Endothelial cell of umbilical vein (primary cell): ENCODE data around the gene GARIN5A. TPM values are rescaled to one million over a fixed set of nuclear protein-coding genes. Genes with fewer than 3 reads are reported as not detected.

ENCODE experiments used
- BruUV-seq: library from RNA; stranded (reverse); fragments of 400-500 nt; replicated peaks from 2 replicates; lab custom pipeline; 2021; lab: Mats Ljungman, UMichigan
- CTCF ChIA-PET: fragments of 300-600, 350-600 bp; sonication (Branson Sonifier 250); formaldehyde crosslinking; loops from one replicate; lab custom pipeline; 2021; ENCODE audit warnings: antibody characterized with exemption, inconsistent platforms; lab: Charles Lee
- POLR2A ChIA-PET: fragments of 300-600, 350-600 bp; sonication (Branson Sonifier 250); formaldehyde crosslinking; loops from one replicate; lab custom pipeline; 2021; ENCODE audit warnings: antibody characterized with exemption, inconsistent platforms; lab: Charles Lee
- DNase-seq: peaks from one replicate; pipeline ENCODE4 v3.0.0-alpha.2; 2011; ENCODE audit warnings: low read depth, low spot score
- FAIRE-seq: peaks from 2 replicates; lab custom pipeline; 2011; peaks lifted over from hg19 to GRCh38; lab: Jason Lieb, UNC
- H2AFZ ChIP-seq: 2 replicates; pipeline ENCODE4 v1.6.0; 2012; ENCODE audit warnings: low read depth, low read length, control low read depth, inconsistent platforms
- H3K27ac ChIP-seq: 2 replicates; pipeline ENCODE4 v1.5.1; 2011; ENCODE audit warnings: low read depth, mild to moderate bottlenecking, control low read depth, low read length, moderate library complexity; ENCODE audit not compliant: insufficient read depth
- H3K27me3 ChIP-seq, 2 experiments: 2 replicates each; pipeline versions ENCODE4 v1.6.0 to v1.6.1; 2011; ENCODE audit warnings: low read length in 2 of 2, mixed read lengths in 1 of 2; ENCODE audit not compliant: control insufficient read depth in 2 of 2, insufficient read depth in 2 of 2
- H3K36me3 ChIP-seq, 2 experiments: 2 replicates in 1 of 2; 3 replicates in 1 of 2; pipeline ENCODE4 v1.5.1; 2011; ENCODE audit warnings: low read length in 2 of 2, mild to moderate bottlenecking in 1 of 2, moderate library complexity in 1 of 2; ENCODE audit not compliant: control insufficient read depth in 2 of 2, insufficient read depth in 2 of 2; ENCODE audit errors: extremely low read depth in 1 of 2
- H3K4me1 ChIP-seq: 3 replicates; pipeline ENCODE4 v1.5.1; 2011; ENCODE audit warnings: mild to moderate bottlenecking, low read length; ENCODE audit not compliant: control insufficient read depth, insufficient read depth; ENCODE audit errors: extremely low read depth
- H3K4me2 ChIP-seq: 2 replicates; pipeline ENCODE4 v1.6.1; 2011; ENCODE audit warnings: low read length, control low read depth, mixed read lengths; ENCODE audit not compliant: insufficient read depth
- H3K4me3 ChIP-seq, 3 experiments: fragments of 200-600 bp in 1 of 3; sonication (generic), shearing (Covaris generic) in 1 of 3; replicated peaks in 1 of 3; 2 replicates each; pipeline ENCODE4 v1.5.1; 2011 to 2016; ENCODE audit warnings: control low read depth in 3 of 3, low read length in 3 of 3, mild to moderate bottlenecking in 2 of 3, inconsistent platforms in 1 of 3, low read depth in 1 of 3, moderate library complexity in 1 of 3; ENCODE audit not compliant: insufficient read depth in 1 of 3
- H3K79me2 ChIP-seq: 2 replicates; pipeline ENCODE4 v1.6.0; 2012; ENCODE audit warnings: low read length, inconsistent platforms; ENCODE audit not compliant: control insufficient read depth, insufficient read depth
- H3K9ac ChIP-seq: replicated peaks from 2 replicates; pipeline ENCODE3; 2011; ENCODE audit warnings: low read length, control low read depth; ENCODE audit not compliant: insufficient read depth; ENCODE audit errors: extremely low read depth
- H3K9me1 ChIP-seq: replicated peaks from 3 replicates; pipeline ENCODE4 v1.6.0; 2011; ENCODE audit warnings: mild to moderate bottlenecking, low read length; ENCODE audit not compliant: control insufficient read depth, insufficient read depth; ENCODE audit errors: extremely low read depth
- H3K9me3 ChIP-seq: replicated peaks from 2 replicates; pipeline ENCODE4 v1.5.1; 2012; ENCODE audit warnings: low read length, inconsistent platforms; ENCODE audit not compliant: control insufficient read depth, insufficient read depth
- H4K20me1 ChIP-seq: replicated peaks from 2 replicates; pipeline ENCODE3; 2011; ENCODE audit warnings: mild to moderate bottlenecking, low read length; ENCODE audit not compliant: control insufficient read depth, insufficient read depth; ENCODE audit errors: extremely low read depth
- CTCF ChIP-seq, 2 donors: IDR thresholded peaks; 1 replicate in 1 of 2; 2 replicates in 1 of 2; pipeline ENCODE4 v1.5.1; 2011; ENCODE audit warnings: low read length in 2 of 2, mild to moderate bottlenecking in 2 of 2, moderate library complexity in 2 of 2, control low read depth in 1 of 2, inconsistent platforms in 1 of 2, low read depth in 1 of 2; ENCODE audit not compliant: insufficient read depth in 1 of 2; ENCODE audit errors: extremely low read depth in 1 of 2
- EZH2 ChIP-seq: IDR thresholded peaks from 2 replicates; pipeline ENCODE4 v1.6.1; 2012; ENCODE audit warnings: borderline replicate concordance, low read depth, mild to moderate bottlenecking, moderate library complexity, low read length, inconsistent platforms; ENCODE audit not compliant: severe bottlenecking
- FOS ChIP-seq: IDR thresholded peaks from 2 replicates; pipeline ENCODE4 v1.6.1; 2011; ENCODE audit warnings: mild to moderate bottlenecking, low read length, moderate library complexity, borderline replicate concordance; ENCODE audit not compliant: insufficient read depth
- GATA2 ChIP-seq: IDR thresholded peaks from 2 replicates; pipeline ENCODE4 v1.7.0; 2011; ENCODE audit warnings: low read depth, mild to moderate bottlenecking, moderate library complexity, mixed read lengths, low read length; ENCODE audit not compliant: insufficient read length, insufficient read depth
- JUN ChIP-seq: IDR thresholded peaks from 2 replicates; pipeline ENCODE4 v1.6.1; 2011; ENCODE audit warnings: borderline replicate concordance, low read depth; ENCODE audit not compliant: insufficient read length, insufficient read depth
- MAX ChIP-seq: IDR thresholded peaks from 2 replicates; pipeline ENCODE4 v1.6.1; 2011; ENCODE audit not compliant: insufficient read depth, insufficient read length
- MYC ChIP-seq: IDR thresholded peaks from one replicate; pipeline ENCODE4 v1.6.1; 2011; ENCODE audit warnings: mild to moderate bottlenecking, low read depth, low read length
- POLR2A ChIP-seq: IDR thresholded peaks from 2 replicates; pipeline ENCODE4 v1.6.1; 2012; ENCODE audit warnings: low read depth, mild to moderate bottlenecking, control low read depth, low read length
- POLR2AphosphoS5 ChIP-seq: IDR thresholded peaks from 2 replicates; pipeline ENCODE4 v1.6.1; 2012; ENCODE audit warnings: low read depth, mild to moderate bottlenecking, control low read depth, low read length, moderate library complexity; ENCODE audit not compliant: insufficient read depth
- dilution Hi-C: fragments of 300-500 bp; cut with MboI; formaldehyde crosslinking; loops from one replicate; pipeline ENCODE4 v1.15.0; 2019; ENCODE audit warnings: low sequenced_read_pairs; ENCODE audit not compliant: extremely low pct_ligation_motif_present
- intact Hi-C: fragments of 100-400 bp; cut with micrococcal nuclease; formaldehyde crosslinking; loops from one replicate; pipeline ENCODE4 v1.10.0; 2022
- polyA plus RNA-seq, 4 experiments: library from polyadenylated mRNA; depleted of rRNA in 3 of 4; stranded (reverse) in 3 of 4; unstranded in 1 of 4; fragments of >200 nt; gene quantifications; 2 replicates each; pipeline versions ENCODE4 v1.2.1 to v1.2.3, GENCODE V29; 2011 to 2012; ENCODE audit warnings: missing spikeins in 1 of 4
- total RNA-seq: library from RNA; stranded (reverse); gene quantifications from 2 replicates; pipeline ENCODE4 v1.2.3, GENCODE V29; 2021

Gene GARIN5A
- total and polyA plus RNA-seq, 2 donors (not counting 3 experiments of a cell fraction or from before 2014, with no cell fraction given) = 0.44 to 0.76 TPM

- intact Hi-C loops (no loop called here), dilution Hi-C loops (no loop called here)
- ChIA-PET POLR2A (interaction anchor here (0.6 kb wide), 1 partner anchor 280 kb away, joined by 3 read pairs; no protein-coding TSS in a partner anchor), CTCF (interaction anchor here (0.6 to 1.3 kb wide), 2 partner anchors 33 to 59 kb away, joined by 3 to 9 read pairs; no protein-coding TSS in a partner anchor)
- Histone ChIP-seq H3K27me3 (peaks cover 4 to 13% of the 10 kb centered on the region in 2 experiments), H3K4me2 (no peak overlapping the region), H3K9ac (no peak overlapping the region), H3K4me1 (peaks cover 6% of the 10 kb centered on the region), H3K79me2 (no peaks in the 10 kb centered on the region), H3K27ac (no peak overlapping the region), H3K9me1 (no peaks in the 10 kb centered on the region), H3K9me3 (no peaks in the 10 kb centered on the region), H3K4me3 (peak overlapping the region in 1 of 3 experiments; percentile 5), H2AFZ (peak overlapping the region; percentile 10), H4K20me1 (no peaks in the 10 kb centered on the region), H3K36me3 (no peaks in the 10 kb centered on the region)
- no peak for TF ChIP-seq CTCF (IDR thresholded peaks at IDR 0.05; ENCODE audit: extremely low read depth in 1 of 2, insufficient read depth in 1 of 2, low read depth in 1 of 2, low read length in 2 of 2)
- no peak for TF ChIP-seq JUN
- no peak for TF ChIP-seq MYC
- no peak for TF ChIP-seq FOS
- no peak for TF ChIP-seq EZH2
- no peak for TF ChIP-seq MAX
- TF ChIP-seq POLR2A = no peak
- no peak for TF ChIP-seq GATA2
- no peak for TF ChIP-seq POLR2AphosphoS5
- FAIRE-seq (no peak), DNase-seq (peak; percentile 57)
- no TSS peak for BruUV-seq
These were observed 48.6 kb downstream of the GARIN5A start for GRCh38 chr19:50427997-50428425.
